ENCODE measurements around the gene XRN1. TPM values are rescaled to one million over a fixed set of nuclear protein-coding genes. Genes with fewer than 3 reads are reported as not detected.

XRN1 gene
- total RNA-seq, 1 donor from 2014 or later = 47.9 TPM

DNA sequence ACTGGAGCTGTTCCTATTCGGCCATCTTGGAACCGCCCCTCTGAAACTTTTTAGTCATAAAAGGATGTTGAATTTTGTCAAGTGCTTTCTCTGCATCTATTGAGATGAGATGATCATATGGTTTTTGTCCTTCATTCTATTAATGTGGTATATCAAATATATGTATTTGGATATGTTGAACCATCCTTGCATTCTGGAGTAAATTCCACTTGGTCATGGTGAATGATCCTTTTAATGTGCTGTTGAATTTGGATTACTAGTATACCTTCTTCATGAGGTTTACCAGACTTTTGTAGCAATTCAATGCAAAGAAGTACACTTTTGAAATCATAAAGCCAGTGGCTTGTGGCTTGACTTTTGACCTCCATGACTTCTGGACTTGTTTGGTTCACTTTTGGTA lies 33.4 kb upstream of the XRN1 start:
- no peaks in the 10 kb centered on the region for H3K27me3 Mint-ChIP-seq (ENCODE audit: low read depth)
- H3K4me1 Mint-ChIP-seq = no peaks in the 10 kb centered on the region
- H3K9me3 Mint-ChIP-seq = peaks cover 35% of the 10 kb centered on the region
- H3K36me3 Mint-ChIP-seq = peaks cover 61% of the 10 kb centered on the region
- TF ChIP-seq CTCF (IDR thresholded peaks at IDR 0.05; ENCODE audit: unreplicated experiment) = no peak
- no peak for DNase-seq (ENCODE audit: low spot score in 2 of 2, unreplicated experiment in 2 of 2)
- H3K4me3 Mint-ChIP-seq = no peak overlapping the region
- H3K27ac Mint-ChIP-seq = no peak overlapping the region

DNA sequence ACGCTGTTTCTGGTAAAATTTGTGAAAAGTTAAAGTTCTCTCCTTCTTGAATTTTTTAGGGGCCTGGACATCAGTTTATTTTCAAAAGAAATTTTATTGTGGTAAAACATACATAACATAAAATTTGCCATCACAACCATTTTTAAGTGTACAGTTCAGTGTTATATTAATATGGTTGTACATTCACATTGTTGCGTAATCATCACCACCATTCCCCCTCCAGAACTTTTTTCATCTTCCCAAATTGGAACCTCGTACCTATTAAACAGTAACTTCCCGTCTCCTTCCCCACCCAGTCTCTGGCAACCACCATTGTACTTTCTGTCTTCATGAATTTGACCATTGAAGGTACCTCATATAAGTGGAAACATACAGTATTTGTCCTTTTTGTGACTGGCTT lies 23.0 kb upstream of the XRN1 start:
- peaks cover 17% of the 10 kb centered on the region for H3K9me3 Mint-ChIP-seq
- no peak for DNase-seq (ENCODE audit: low spot score in 2 of 2, unreplicated experiment in 2 of 2)
- peaks cover 17% of the 10 kb centered on the region for H3K36me3 Mint-ChIP-seq
- no peak for TF ChIP-seq CTCF (IDR thresholded peaks at IDR 0.05; ENCODE audit: unreplicated experiment)
- no peak overlapping the region for H3K4me3 Mint-ChIP-seq
- no peaks in the 10 kb centered on the region for H3K4me1 Mint-ChIP-seq
- no peaks in the 10 kb centered on the region for H3K27me3 Mint-ChIP-seq (ENCODE audit: low read depth)
- no peak overlapping the region for H3K27ac Mint-ChIP-seq

DNA sequence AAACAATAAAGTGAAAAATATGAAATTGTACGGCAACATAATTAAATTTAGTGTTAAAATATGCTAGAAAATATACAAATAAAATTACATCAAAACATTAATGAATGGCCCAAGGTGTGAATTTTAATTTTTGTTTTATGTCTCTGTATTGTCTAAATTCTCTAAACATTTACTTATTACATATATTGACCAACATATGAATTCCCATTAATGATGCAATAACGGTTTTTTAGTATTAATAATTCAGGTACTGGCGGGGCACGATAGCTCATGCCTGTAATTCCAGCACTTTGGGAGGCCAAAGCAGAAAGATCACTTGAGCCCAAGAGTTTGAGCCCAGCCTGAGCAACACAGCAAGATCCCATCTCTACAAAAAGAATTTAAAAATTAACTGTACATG lies 20.6 kb upstream of the XRN1 start:
- Mint-ChIP-seq H3K4me1 (no peaks in the 10 kb centered on the region), H3K36me3 (peaks cover 12% of the 10 kb centered on the region), H3K4me3 (no peak overlapping the region), H3K27ac (no peak overlapping the region), H3K27me3 (ENCODE audit: low read depth) (no peaks in the 10 kb centered on the region), H3K9me3 (peaks cover 9% of the 10 kb centered on the region)
- no peak for TF ChIP-seq CTCF (IDR thresholded peaks at IDR 0.05; ENCODE audit: unreplicated experiment)
- no peak for DNase-seq (ENCODE audit: low spot score in 2 of 2, unreplicated experiment in 2 of 2)

GRCh38 chr3:142467768-142468167 lies 19.9 kb upstream of the XRN1 start:
- no peak for TF ChIP-seq CTCF (IDR thresholded peaks at IDR 0.05; ENCODE audit: unreplicated experiment)
- no peak for DNase-seq (ENCODE audit: low spot score in 2 of 2, unreplicated experiment in 2 of 2)
- Mint-ChIP-seq H3K9me3 (peaks cover 4% of the 10 kb centered on the region), H3K4me1 (no peaks in the 10 kb centered on the region), H3K4me3 (no peak overlapping the region), H3K27ac (no peak overlapping the region), H3K27me3 (ENCODE audit: low read depth) (no peaks in the 10 kb centered on the region), H3K36me3 (peaks cover 7% of the 10 kb centered on the region)

- Mint-ChIP-seq H3K4me3 (no peak overlapping the region), H3K36me3 (peaks cover 13% of the 10 kb centered on the region), H3K27me3 (ENCODE audit: low read depth) (no peaks in the 10 kb centered on the region), H3K9me3 (no peaks in the 10 kb centered on the region), H3K4me1 (peaks cover 1% of the 10 kb centered on the region), H3K27ac (no peak overlapping the region)
- no peak for DNase-seq (ENCODE audit: low spot score in 2 of 2, unreplicated experiment in 2 of 2)
- TF ChIP-seq CTCF (IDR thresholded peaks at IDR 0.05; ENCODE audit: unreplicated experiment) = no peak
Observed at GRCh38 chr3:142460689-142461088, 12.9 kb upstream of the XRN1 start.

DNA sequence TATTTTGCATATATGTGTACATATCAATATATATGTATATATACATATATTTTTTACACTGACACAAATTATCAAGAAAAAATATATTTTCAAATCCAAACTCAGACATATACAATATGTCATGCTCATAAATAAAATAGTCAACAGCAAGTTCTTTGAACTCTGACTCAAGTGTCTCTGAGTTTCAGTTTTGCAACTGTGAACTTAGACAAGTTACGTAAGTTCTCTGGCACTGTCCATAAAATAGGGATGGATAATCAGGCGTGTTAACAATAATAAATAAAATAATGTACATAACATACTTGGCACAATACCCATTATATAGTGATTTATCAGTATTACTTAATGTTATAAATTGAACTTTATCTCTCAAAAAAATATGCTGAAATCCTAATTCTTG lies 12.1 kb upstream of the XRN1 start:
- no peak for DNase-seq (ENCODE audit: low spot score in 2 of 2, unreplicated experiment in 2 of 2)
- H3K27ac Mint-ChIP-seq = no peak overlapping the region
- no peaks in the 10 kb centered on the region for H3K27me3 Mint-ChIP-seq (ENCODE audit: low read depth)
- no peaks in the 10 kb centered on the region for H3K9me3 Mint-ChIP-seq
- H3K4me3 Mint-ChIP-seq = no peak overlapping the region
- peaks cover 1% of the 10 kb centered on the region for H3K4me1 Mint-ChIP-seq
- peaks cover 19% of the 10 kb centered on the region for H3K36me3 Mint-ChIP-seq
- TF ChIP-seq CTCF (IDR thresholded peaks at IDR 0.05; ENCODE audit: unreplicated experiment) = no peak
